Loucy (cell line): ENCODE results near the gene TRIM2.

ENCODE experiments used
- CTCF ChIP-seq: fragments of 200-600 bp; sonication (generic); conservative IDR thresholded peaks from 2 replicates; pipeline ENCODE4 v1.5.1; 2014; ENCODE audit warnings: mild to moderate bottlenecking, antibody characterized with exemption, low read length
- EZH2phosphoT487 ChIP-seq: fragments of 200-600 bp; IDR thresholded peaks from 2 replicates; pipeline ENCODE4 v1.6.1; 2018; ENCODE audit warnings: antibody characterized with exemption, mild to moderate bottlenecking, moderate library complexity, borderline replicate concordance

GRCh38 chr4:153367092-153367491, 162.8 kb downstream of the TRIM2 start:
- no peak for TF ChIP-seq CTCF
- TF ChIP-seq EZH2phosphoT487 = no peak
